ENCODE results near the gene UGT2A1. TPM values are rescaled to one million over a fixed set of nuclear protein-coding genes. Genes with fewer than 3 reads are reported as not detected.

The UGT2A1 gene
- total and polyA plus RNA-seq, 2 donors (not counting 1 experiment from before 2014, with no cell fraction given), result not detected

DNA sequence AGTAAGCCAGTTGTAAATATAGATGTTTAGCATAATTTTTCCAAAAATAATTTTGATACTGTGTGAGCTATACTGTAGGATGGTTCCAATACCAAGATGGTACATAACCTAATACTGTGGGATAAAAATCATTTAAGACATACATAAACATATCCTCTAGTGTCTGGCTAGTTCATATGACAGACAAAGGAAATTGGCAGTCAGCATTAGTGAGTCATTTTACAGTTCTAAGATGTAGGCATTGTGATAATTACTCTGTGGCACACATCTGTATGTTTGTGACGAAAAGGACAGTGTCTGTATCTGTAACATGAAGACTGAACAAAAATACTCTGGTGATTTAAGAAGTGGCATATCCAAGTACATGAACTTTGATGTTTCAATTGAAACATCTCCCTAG is 63.2 kb downstream of the UGT2A1 start:
- H3K4me3 Mint-ChIP-seq, result no peak overlapping the region
- Histone ChIP-seq H3K4me1 (ENCODE audit: control insufficient read depth in 2 of 2, insufficient read depth in 2 of 2, low read length in 2 of 2) (no peaks in the 10 kb centered on the region), H2AFZ (ENCODE audit: insufficient read depth, low read depth, low read length, poor library complexity, severe bottlenecking) (no peak overlapping the region), H3K4me2 (replicated peaks; ENCODE audit: low read depth, low read length, poor library complexity, severe bottlenecking) (no peak overlapping the region), H3K79me2 (ENCODE audit: control insufficient read depth, insufficient read depth, low read length) (no peaks in the 10 kb centered on the region), H4K20me1 (ENCODE audit: control insufficient read depth, insufficient read depth, low read length, poor library complexity, severe bottlenecking) (no peaks in the 10 kb centered on the region), H3K27me3 (replicated peaks in 1 of 4; ENCODE audit: control extremely low read depth in 1 of 4, control insufficient read depth in 3 of 4, insufficient read depth in 4 of 4, low read length in 3 of 4) (no peaks in the 10 kb centered on the region), H3K9me3 (ENCODE audit: control extremely low read depth in 1 of 3, control insufficient read depth in 2 of 3, insufficient read depth in 1 of 3, low read length in 2 of 3) (no peaks in the 10 kb centered on the region), H3K27ac (ENCODE audit: low read length in 2 of 2) (no peak overlapping the region), H3K9ac (ENCODE audit: low read length) (no peak overlapping the region), H3K4me3 (ENCODE audit: control extremely low read depth in 1 of 5, extremely low read depth in 1 of 5, insufficient read depth in 1 of 5, low read depth in 2 of 5, low read length in 4 of 5) (no peak overlapping the region), H3K36me3 (replicated peaks in 1 of 2; ENCODE audit: control extremely low read depth in 1 of 2, control insufficient read depth in 1 of 2, extremely low read depth in 1 of 2, insufficient read depth in 2 of 2, low read length in 1 of 2) (no peaks in the 10 kb centered on the region)
- POLR2A ChIA-PET, result no interaction called here
- WGBS (ENCODE audit: insufficient coverage), result no CpG with 5 or more reads among the region's 1 CpG
- no peak overlapping the region for H3K27ac Mint-ChIP-seq
- ATAC-seq (ENCODE audit: low read depth), result no peak
- DNase-seq, result no peak
- H3K4me1 Mint-ChIP-seq, result no peaks in the 10 kb centered on the region
- intact Hi-C loops (cut with micrococcal nuclease), result no loop called here
- TF ChIP-seq EZH2 (IDR thresholded peaks at IDR 0.05; ENCODE audit: borderline replicate concordance, insufficient read depth, low read depth, low read length, poor library complexity, severe bottlenecking), result no peak
- TF ChIP-seq CTCF (IDR thresholded peaks at IDR 0.05), result no peak
- H3K27me3 Mint-ChIP-seq, result no peaks in the 10 kb centered on the region
- CTCF ChIA-PET, result no interaction called here
- no peaks in the 10 kb centered on the region for H3K9me3 Mint-ChIP-seq (ENCODE audit: insufficient read depth)

DNA sequence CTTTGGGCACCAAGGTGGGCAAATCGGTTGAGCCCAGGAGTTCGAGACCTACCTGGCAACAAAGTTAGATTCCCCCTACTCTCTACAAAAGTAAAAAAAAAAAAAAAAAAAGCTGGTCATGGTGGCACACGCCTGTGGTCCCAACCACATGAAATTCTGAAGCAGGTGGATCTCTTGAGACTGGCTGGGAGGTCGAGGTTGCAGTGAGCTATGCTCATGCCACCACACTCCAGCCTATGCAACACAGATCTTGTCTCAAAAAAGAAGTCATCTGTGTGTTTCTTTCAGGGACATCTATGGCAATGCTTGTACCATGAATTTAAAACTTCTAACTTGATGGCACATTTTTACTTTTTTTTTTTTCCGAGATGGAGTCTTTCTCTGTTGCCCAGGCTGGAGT is 68.9 kb downstream of the UGT2A1 start:
- no peak for ATAC-seq (ENCODE audit: low read depth)
- Histone ChIP-seq H3K9ac (ENCODE audit: low read length) (no peak overlapping the region), H3K4me3 (ENCODE audit: control extremely low read depth in 1 of 5, extremely low read depth in 1 of 5, insufficient read depth in 1 of 5, low read depth in 2 of 5, low read length in 4 of 5) (no peak overlapping the region), H4K20me1 (ENCODE audit: control insufficient read depth, insufficient read depth, low read length, poor library complexity, severe bottlenecking) (no peaks in the 10 kb centered on the region), H3K36me3 (replicated peaks in 1 of 2; ENCODE audit: control extremely low read depth in 1 of 2, control insufficient read depth in 1 of 2, extremely low read depth in 1 of 2, insufficient read depth in 2 of 2, low read length in 1 of 2) (no peaks in the 10 kb centered on the region), H3K27ac (ENCODE audit: low read length in 2 of 2) (no peak overlapping the region), H3K9me3 (ENCODE audit: control extremely low read depth in 1 of 3, control insufficient read depth in 2 of 3, insufficient read depth in 1 of 3, low read length in 2 of 3) (peaks cover 0 to 3% (median 0%) of the 10 kb centered on the region in 3 donors), H3K79me2 (ENCODE audit: control insufficient read depth, insufficient read depth, low read length) (no peaks in the 10 kb centered on the region), H2AFZ (ENCODE audit: insufficient read depth, low read depth, low read length, poor library complexity, severe bottlenecking) (no peak overlapping the region), H3K4me1 (ENCODE audit: control insufficient read depth in 2 of 2, insufficient read depth in 2 of 2, low read length in 2 of 2) (no peaks in the 10 kb centered on the region), H3K27me3 (replicated peaks in 1 of 4; ENCODE audit: control extremely low read depth in 1 of 4, control insufficient read depth in 3 of 4, insufficient read depth in 4 of 4, low read length in 3 of 4) (no peaks in the 10 kb centered on the region), H3K4me2 (replicated peaks; ENCODE audit: low read depth, low read length, poor library complexity, severe bottlenecking) (no peak overlapping the region)
- H3K27me3 Mint-ChIP-seq, result no peaks in the 10 kb centered on the region
- H3K4me3 Mint-ChIP-seq, result no peak overlapping the region
- CTCF ChIA-PET, result no interaction called here
- no peak for DNase-seq
- intact Hi-C loops (cut with micrococcal nuclease), result no loop called here
- WGBS (ENCODE audit: insufficient coverage), result 100% methylated on average over 1 of the region's 5 CpGs
- H3K27ac Mint-ChIP-seq, result no peak overlapping the region
- H3K9me3 Mint-ChIP-seq (ENCODE audit: insufficient read depth), result no peaks in the 10 kb centered on the region
- POLR2A ChIA-PET, result no interaction called here
- TF ChIP-seq CTCF (IDR thresholded peaks at IDR 0.05) (no peak), EZH2 (IDR thresholded peaks at IDR 0.05; ENCODE audit: borderline replicate concordance, insufficient read depth, low read depth, low read length, poor library complexity, severe bottlenecking) (no peak)
- no peaks in the 10 kb centered on the region for H3K4me1 Mint-ChIP-seq

Measured in B cell (primary cell).